Stimulated activated CD4-positive, alpha-beta T cell treated with anti-CD3 and anti-CD28 coated beads, Interleukin-2, amount 100 ng/mL, for 4 hours (primary cell): ENCODE measurements around the gene LINC00632.
"Not testable (repeated sequence)": the region's sequence is repeated elsewhere in the genome, so short reads cannot be mapped to it uniquely, and the experiment has no call there.

Experiments used
- DNase-seq: peaks from one replicate; pipeline ENCODE4 v3.0.0-alpha.2; 2020; ENCODE audit warnings: low read depth

LINC00632 gene

DNA sequence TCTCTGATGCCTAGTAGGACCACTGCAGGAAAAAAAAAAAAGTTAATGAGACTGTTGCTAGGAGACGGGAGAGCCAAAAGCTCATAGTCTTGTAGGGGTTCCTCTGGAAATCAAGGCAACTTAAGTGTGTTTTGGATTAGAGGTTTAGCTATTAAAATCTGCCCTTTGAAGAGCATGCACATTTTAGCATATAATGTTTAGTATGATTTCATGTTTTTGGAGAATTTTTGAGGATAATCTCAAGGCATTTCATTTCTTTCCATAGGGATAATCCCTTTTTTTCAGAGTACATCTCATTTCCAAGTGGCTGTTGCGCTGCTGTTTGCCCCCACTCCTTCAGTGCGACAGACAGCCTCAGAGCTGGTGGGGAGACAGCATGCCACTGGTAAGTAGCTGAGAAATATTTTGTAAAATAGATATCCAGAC, at the start of gene LINC00632:
Gene LINC00632, plus strand, starts transcription at position 339 of the 426 bp plus-strand sequence.
- no peak for DNase-seq

GRCh38 chrX:140661643-140662042, 47.9 kb upstream of the LINC00632 start:
- no peak for DNase-seq

DNA sequence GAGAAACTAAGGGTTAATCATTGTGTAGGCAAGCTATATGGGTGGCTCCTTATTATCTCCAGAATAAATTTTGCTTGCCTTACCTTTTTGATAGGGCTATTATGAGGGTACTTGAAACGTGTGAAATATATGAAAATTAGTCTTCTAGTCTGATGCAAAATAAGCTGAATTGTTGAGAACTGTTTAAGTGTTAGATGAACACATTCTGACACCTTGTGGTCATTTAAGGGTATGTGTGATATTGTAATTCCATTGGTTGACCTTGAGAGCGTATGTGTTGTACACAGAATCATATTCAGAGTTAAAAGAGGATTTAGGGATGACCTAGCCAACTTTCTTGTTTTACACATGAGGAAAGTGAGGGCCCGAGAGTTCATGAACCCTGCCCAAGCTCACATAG, 44.6 kb upstream of the LINC00632 start:
- DNase-seq: no peak

GRCh38 chrX:140672840-140673731, 36.5 kb upstream of the LINC00632 start:
- DNase-seq: no peak

DNA sequence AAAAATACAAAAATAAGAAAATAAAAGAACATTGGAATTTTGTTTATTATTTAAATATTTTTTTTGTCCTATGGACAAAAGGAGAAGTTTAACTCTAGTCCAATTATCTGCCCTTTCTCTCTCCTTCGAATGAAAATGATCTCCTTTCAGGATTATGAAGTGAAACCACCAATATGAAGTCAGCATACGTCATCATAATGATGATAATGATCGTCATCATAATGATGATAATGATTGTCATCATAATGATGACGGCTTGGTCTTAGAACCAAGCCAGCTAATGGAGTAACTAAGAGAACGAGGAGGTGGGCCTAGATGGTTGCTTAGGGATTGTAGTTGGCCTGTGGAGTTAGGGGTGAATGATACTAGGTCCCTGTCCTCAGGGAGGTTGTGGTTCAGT, 21.9 kb upstream of the LINC00632 start:
- no peak for DNase-seq

DNA sequence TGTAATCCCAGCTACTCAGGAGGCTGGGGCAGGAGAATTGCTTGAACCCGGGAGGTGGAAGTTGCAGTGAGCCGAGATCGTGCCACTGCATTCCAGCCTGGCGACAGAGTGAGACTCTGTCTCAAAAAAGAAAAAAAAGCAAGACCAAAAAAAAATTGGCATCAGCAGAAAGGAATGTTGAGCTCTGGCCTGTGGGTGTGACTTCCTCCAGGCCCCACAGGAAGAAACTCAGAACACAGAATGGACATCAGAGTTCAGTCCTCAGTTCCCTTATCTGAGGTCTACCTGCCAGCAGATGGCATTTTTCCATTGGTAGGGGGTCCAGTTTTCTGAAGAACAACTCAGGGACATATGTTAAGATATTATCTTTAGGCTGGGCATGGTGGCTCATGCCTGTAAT, 18.0 kb upstream of the LINC00632 start:
- DNase-seq: not testable (repeated sequence)

- no peak for DNase-seq
Measured at GRCh38 chrX:140697618-140698017, 11.9 kb upstream of the LINC00632 start.

- no peak for DNase-seq
Measured at GRCh38 chrX:140701480-140701879, 8.1 kb upstream of the LINC00632 start.

DNA sequence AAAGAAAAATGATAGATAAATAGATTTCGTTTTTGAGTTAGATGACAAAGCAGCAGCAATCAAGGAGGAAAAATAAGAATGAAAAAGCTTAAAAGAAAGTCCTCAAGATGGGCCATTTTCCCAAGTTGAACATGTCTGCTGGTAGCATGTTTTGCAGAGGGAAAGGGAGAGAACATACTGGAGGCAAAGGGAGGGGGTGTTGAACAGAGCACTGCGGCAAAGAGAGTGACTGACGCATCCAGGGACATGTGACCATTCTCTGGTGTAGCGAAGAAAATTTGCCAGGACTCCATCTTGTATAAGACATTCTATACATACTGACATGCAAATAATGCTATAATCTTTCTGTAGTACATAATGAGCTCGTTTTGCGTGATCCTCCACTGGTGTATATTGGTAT, 1.2 kb downstream of the LINC00632 start:
- DNase-seq: no peak

DNA sequence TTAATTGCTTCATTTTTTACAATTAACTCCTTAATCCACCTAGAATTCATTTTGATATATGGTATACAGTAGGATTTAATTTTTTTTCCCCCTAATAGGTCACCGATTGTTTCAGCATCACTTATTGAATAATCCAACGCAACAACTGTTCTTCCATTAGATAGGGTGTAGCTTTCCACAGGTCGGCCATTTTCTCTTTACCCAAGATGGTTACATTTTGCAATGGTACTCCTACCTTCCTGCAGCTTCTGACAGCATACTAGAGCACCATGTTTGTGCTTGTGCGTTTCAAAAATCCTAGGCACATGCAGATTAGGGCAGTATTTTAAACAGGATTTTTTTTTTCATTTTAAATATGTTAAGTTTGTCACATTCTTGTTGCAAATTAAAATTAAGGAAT, 2.3 kb downstream of the LINC00632 start:
- DNase-seq: no peak

DNA sequence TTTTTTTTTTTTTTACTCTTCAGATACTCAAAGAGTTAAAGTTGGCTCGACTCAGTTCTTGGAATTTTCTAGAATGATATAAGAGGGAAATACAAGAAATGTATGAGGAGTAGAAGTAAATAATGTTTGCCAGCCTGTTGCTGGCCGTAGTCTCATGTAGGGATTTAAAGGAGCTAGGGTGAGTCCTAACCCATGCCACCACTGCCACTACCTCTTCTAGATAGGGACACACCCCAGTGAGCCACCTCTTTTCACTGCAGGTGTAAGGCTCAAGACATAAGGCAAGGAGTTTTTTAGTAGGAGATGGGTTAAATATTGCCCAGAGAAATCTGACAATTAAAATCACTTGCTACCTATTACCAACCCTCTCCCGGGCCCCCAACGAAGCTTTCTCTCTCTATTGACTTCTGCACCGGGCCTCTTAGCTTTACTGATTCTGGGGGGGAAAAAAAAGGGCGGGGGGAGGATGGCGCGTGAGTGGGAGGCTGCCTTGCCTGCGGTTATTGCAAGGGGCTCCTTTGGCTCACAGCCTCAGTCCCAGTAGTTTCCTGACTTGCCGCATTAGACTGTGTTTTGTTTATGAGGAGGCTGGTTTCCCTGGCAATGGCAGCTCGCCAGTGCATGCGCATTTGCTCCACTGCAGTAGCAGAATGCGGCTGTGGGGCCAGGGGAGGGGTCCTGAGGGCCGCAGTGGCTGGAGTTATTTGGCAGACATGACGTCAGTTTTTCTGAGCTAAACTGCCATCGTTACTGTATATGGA, 3.0 kb downstream of the LINC00632 start:
- DNase-seq: no peak

- no peak for DNase-seq
Measured at GRCh38 chrX:140713174-140713539, 3.6 kb downstream of the LINC00632 start.

DNA sequence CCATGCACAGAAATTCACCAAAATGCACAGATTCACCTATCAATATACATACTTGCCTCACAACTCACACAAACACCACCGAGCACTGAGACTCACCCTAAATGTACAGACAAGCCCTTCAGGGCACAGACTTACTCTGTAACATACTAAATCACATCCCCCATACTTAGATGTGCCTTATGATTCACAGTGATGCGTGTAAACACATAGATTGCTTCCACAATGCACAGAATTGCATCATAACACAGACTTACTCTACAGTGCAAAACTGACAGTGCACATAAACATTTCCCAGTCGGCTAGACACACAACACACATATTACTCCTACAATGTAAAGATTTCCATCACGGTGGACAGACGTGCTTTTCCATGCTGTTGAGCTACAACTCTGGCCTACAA, 6.2 kb downstream of the LINC00632 start:
- DNase-seq: no peak

DNA sequence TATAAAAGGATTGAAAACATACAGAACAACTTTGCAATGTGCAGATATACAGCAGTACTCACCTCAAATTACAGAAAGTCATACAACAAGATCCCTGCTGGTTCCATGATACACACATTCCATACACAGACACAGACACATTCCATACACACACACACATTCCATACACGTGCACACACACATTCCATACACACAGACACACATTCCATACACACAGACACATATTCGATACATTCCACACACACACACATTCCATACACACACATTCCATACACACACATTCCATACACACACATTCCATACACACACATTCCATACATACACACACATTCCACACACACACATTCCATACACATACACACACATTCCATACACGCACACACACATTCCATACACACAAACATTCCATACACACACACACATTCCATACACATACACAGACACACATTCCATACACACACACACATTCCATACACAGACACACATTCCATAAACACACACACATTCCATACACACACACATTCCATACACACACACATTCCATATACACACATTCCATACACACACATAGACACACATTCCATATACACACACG, 13.7 kb downstream of the LINC00632 start:
- no peak for DNase-seq

DNA sequence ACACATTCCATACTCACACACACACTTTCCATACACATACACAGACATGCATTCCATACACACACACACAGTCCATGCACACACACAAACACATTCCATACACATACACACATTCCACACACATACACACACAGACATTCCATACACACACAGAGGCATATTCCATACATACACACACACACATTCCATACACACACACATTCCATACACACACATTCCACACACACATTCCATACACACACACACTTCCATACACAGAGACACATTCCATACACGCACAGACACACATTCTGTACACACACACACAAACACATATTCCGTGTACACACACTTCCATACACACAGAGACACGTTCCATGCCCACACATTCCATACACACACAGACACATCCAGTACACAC, 14.8 kb downstream of the LINC00632 start:
- DNase-seq: no peak

DNA sequence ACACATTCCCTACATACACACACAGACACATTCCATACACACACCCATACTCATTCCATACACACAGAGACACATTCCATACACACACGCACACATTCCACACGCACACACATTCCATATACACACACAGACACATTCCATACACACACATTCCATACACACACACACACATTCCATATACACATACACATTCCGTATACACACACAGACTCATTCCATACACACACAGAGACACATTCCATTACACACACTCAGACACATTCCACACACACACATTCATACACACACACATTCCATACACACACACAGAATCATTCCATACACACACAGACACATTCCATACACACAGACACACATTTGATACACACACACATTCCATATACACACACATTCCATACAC, 15.2 kb downstream of the LINC00632 start:
- no peak for DNase-seq

- no peak for DNase-seq
Measured at GRCh38 chrX:140725500-140725899, 15.9 kb downstream of the LINC00632 start.

DNA sequence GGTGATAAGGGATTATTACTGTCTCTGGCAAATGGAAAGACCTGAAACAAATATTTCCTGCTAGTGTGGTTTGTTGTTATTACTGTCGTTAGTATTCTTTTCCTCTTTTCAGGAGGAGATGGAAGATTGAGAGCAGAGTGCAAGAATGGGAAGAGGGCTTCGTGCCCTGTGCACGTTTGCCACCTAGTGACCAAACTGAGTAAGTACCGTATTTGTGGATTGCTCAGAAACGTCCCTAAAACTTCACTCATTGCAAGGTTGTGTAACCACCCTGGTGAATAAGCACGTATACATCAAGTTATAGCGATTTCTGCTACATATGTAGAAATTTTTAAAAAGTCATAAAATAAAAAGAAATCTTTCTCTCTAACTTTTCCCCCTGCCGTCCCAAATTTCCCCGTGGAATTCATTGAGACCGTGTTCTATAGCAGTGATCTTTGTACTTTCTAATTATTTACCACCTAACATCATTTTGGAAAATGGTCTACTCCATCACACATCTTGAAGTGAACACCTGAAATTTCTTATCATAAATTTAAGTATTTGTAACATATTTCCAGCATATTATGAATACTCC, 24.3 kb downstream of the LINC00632 start:
- no peak for DNase-seq

DNA sequence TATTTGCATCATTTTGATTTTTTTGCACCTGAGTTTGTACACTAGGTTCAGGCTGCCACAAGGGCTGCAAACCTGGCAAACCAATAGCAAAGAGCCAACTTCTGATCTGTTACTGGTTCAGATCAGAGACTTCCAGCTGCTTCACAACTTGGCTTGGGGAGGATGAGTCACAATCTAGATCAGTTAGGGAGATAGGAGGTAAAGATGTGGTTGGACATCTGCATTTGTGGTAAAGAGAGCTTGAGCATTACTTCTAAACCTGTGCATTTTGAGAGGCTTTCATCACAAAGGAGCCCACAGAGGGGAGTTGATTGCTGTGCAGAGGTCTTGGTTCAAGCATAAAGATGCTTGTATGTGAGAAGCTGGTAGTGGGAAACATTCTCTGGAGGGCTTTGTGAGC, 34.5 kb downstream of the LINC00632 start:
- DNase-seq: no peak

DNA sequence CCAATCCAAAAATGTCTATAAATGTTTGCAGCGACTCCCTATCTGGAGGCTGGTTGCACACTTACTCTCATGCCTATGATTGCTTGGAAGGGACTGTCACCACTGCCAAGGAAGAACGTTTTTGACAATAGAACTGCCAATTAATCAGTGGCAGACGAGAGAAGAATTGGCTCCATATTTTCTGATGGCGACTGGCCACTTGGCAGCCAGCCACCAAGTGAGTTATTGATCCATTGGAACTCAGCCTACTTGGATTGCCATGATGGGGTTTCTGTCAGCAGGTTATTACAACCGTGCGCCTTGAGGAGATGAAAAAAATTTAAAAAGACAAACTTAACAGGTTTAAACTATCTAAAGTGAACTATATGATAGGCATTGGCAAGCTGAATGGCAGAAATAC, 47.4 kb downstream of the LINC00632 start:
- DNase-seq: no peak

DNA sequence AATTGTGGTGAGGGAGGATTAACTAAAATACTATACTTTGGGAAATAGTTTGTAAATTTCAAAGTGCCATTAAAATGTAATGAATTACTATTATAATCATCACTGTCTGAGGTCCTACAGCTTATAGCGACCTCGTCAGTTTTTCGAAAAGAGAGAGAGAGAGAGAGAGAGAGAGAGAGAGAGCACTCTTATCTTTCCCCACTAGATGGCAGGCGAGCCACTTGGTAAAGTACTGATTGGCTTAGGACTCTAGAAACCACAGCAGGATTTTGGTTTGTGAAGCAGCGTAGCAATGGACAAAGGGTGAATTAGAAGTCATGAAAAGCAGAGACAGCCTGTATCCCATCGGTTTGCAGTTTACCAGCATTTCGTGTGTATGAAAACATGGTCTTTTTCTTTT, 52.5 kb downstream of the LINC00632 start:
- no peak for DNase-seq

DNA sequence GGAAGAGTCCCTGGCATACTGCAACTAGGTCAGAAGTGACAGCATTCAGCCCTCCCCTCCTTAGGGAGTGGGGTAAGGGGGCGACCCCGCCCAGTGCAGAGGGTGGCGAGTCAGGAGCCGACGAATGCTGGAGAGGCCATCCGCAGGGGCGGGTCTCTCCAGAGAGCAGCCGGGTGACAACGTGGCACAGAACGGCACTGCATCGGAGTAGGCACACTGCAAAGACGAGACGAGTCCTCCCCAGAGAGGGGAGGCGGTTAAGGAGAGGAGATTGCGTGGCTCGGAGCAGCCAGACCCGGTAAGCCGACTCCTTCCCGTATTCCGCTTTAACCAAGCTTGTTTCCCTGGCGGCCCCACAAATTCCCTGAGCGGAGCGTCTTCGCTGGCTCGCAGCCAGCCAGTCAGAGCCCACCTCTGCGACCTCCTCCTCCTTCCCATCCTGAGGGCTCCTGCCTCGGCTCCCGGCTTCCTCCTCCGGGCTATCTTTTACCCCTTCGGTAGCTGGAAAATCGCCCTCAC, 54.9 kb downstream of the LINC00632 start:
- DNase-seq: no peak
